HCT116 (cell line): Measurements from ENCODE around the gene CADPS. TPM values are rescaled to one million over a fixed set of nuclear protein-coding genes. Genes with fewer than 3 reads are reported as not detected.

ENCODE experiments used
- ATAC-seq: fragments of 200-7000 bp; cut with Tn5 transposase; 2 replicates; pipeline ENCODE4 v1.9.1; 2020; ENCODE audit warnings: mild to moderate bottlenecking, moderate library complexity
- BruUV-seq: library from RNA; stranded (reverse); fragments of 400-500 nt; replicated peaks from 2 replicates; lab custom pipeline; 2021; lab: Mats Ljungman, UMichigan
- CTCF ChIA-PET: fragments of 300-600 bp; sonication (Branson Sonifier 250); formaldehyde crosslinking; loops from one replicate; lab custom pipeline; 2021; ENCODE audit warnings: antibody characterized with exemption; lab: Charles Lee
- POLR2A ChIA-PET: fragments of 300-600, 350-600 bp; sonication (Branson Sonifier 250); formaldehyde crosslinking; loops from one replicate; lab custom pipeline; 2021; ENCODE audit warnings: antibody characterized with exemption; lab: Charles Lee
- RAD21 ChIA-PET, 2 experiments: fragments of 300-600 bp; sonication (Branson Sonifier 250); formaldehyde crosslinking; loops; one replicate each; lab custom pipeline; 2023; ENCODE audit warnings: low total read pairs in 2 of 2; ENCODE audit not compliant: uncharacterized antibody in 2 of 2, unreplicated experiment in 2 of 2, low non-redundant PET in 1 of 2; lab: Charles Lee
- DNase-seq: peaks from one replicate; pipeline ENCODE4 v3.0.0-alpha.2; 2010; ENCODE audit warnings: low read depth, low spot score
- H2AFZ ChIP-seq: fragments of 200-600 bp; shearing (Covaris generic), sonication (generic); 2 replicates; pipeline ENCODE4 v1.6.1; 2017; ENCODE audit warnings: low read depth, mixed run types, mixed read lengths, antibody characterized with exemption, low read length; ENCODE audit not compliant: poor library complexity, severe bottlenecking
- H3K27ac ChIP-seq: 2 replicates; pipeline ENCODE4 v1.5.1; 2012; ENCODE audit warnings: low read depth, low read length
- H3K27me3 ChIP-seq: fragments of 200-600 bp; sonication (generic); 2 replicates; pipeline ENCODE4 v1.6.1; 2016; ENCODE audit warnings: mixed run types, low read length, mixed read lengths; ENCODE audit not compliant: insufficient read depth
- H3K36me3 ChIP-seq, 2 experiments: fragments of 200-500 bp in 1 of 2; fragments of 200-600 bp in 1 of 2; sonication (Bioruptor generic) in 1 of 2; sonication (generic) in 1 of 2; 2 replicates each; pipeline versions ENCODE4 v1.5.1 to v1.6.1; 2014 to 2016; ENCODE audit warnings: low read length in 2 of 2, inconsistent platforms in 1 of 2, mixed read lengths in 1 of 2, mixed run types in 1 of 2; ENCODE audit not compliant: insufficient read depth in 2 of 2, control insufficient read depth in 1 of 2
- H3K4me1 ChIP-seq, 2 experiments: fragments of 200-600 bp in 1 of 2; sonication (generic) in 1 of 2; 2 replicates each; pipeline versions ENCODE4 v1.5.1 to v1.6.1; 2012 to 2017; ENCODE audit warnings: low read length in 2 of 2, inconsistent platforms in 1 of 2, mild to moderate bottlenecking in 1 of 2, mixed read lengths in 1 of 2, mixed run types in 1 of 2, moderate library complexity in 1 of 2; ENCODE audit not compliant: insufficient read depth in 2 of 2, control insufficient read depth in 1 of 2
- H3K4me2 ChIP-seq: fragments of 200-600 bp; sonication (generic); 2 replicates; pipeline ENCODE4 v1.6.1; 2017; ENCODE audit warnings: mixed run types, low read length, mixed read lengths
- H3K4me3 ChIP-seq, 2 experiments: fragments of 200-600 bp in 1 of 2; sonication (generic) in 1 of 2; replicated peaks in 1 of 2; 2 replicates each; pipeline ENCODE4 v1.5.1; 2011 to 2016; ENCODE audit warnings: low read length in 2 of 2, control low read depth in 1 of 2, low read depth in 1 of 2, mild to moderate bottlenecking in 1 of 2, mixed read lengths in 1 of 2, mixed run types in 1 of 2
- H3K79me2 ChIP-seq: fragments of 200-600 bp; sonication (generic); 2 replicates; pipeline ENCODE4 v1.6.1; 2017; ENCODE audit warnings: mild to moderate bottlenecking, mixed run types, low read length, moderate library complexity, mixed read lengths; ENCODE audit not compliant: insufficient read depth
- H3K9ac ChIP-seq: fragments of 200-600 bp; sonication (generic); 2 replicates; pipeline ENCODE4 v1.6.1; 2016; ENCODE audit warnings: low read length, mixed read lengths
- H3K9me2 ChIP-seq: fragments of 200-600 bp; sonication (generic), shearing (Covaris generic); 2 replicates; pipeline ENCODE4 v1.6.1; 2017; ENCODE audit warnings: mixed run types, mild to moderate bottlenecking, moderate library complexity; ENCODE audit not compliant: insufficient read depth
- H3K9me3 ChIP-seq, 2 experiments: fragments of 200-500 bp in 1 of 2; fragments of 200-600 bp in 1 of 2; sonication (Bioruptor generic) in 1 of 2; sonication (generic) in 1 of 2; 2 replicates each; pipeline ENCODE4 v1.6.1; 2014 to 2017; ENCODE audit warnings: low read length in 2 of 2, mixed read lengths in 2 of 2, inconsistent platforms in 1 of 2, low read depth in 1 of 2, mild to moderate bottlenecking in 1 of 2, mixed run types in 1 of 2, moderate library complexity in 1 of 2; ENCODE audit not compliant: control insufficient read depth in 1 of 2, insufficient read depth in 1 of 2
- H4K20me1 ChIP-seq: fragments of 200-600 bp; sonication (generic), shearing (Covaris generic); 2 replicates; pipeline ENCODE4 v1.6.1; 2017; ENCODE audit warnings: mixed run types, mild to moderate bottlenecking, moderate library complexity; ENCODE audit not compliant: insufficient read depth
- CEBPB ChIP-seq: IDR thresholded peaks from 2 replicates; pipeline ENCODE4 v1.6.1; 2012; ENCODE audit warnings: low read depth
- ELF1 ChIP-seq: IDR thresholded peaks from 2 replicates; pipeline ENCODE4 v1.6.1; 2012; ENCODE audit warnings: low read depth, borderline replicate concordance
- EZH2 ChIP-seq: fragments of 200-600 bp; sonication (generic); IDR thresholded peaks from 2 replicates; pipeline ENCODE4 v1.6.1; 2017; ENCODE audit warnings: antibody characterized with exemption, mixed run types
- POLR2A ChIP-seq: IDR thresholded peaks from 2 replicates; pipeline ENCODE4 v1.7.0; 2011; ENCODE audit warnings: borderline replicate concordance; ENCODE audit not compliant: insufficient read depth, insufficient read length; ENCODE audit errors: extremely low read depth
- RAD21 ChIP-seq: IDR thresholded peaks from 2 replicates; pipeline ENCODE4 v1.6.1; 2012; ENCODE audit warnings: low read depth, mild to moderate bottlenecking
- SRF ChIP-seq: IDR thresholded peaks from 2 replicates; pipeline ENCODE4 v1.6.1; 2012; ENCODE audit warnings: low read depth
- TCF7L2 ChIP-seq: IDR thresholded peaks from 2 replicates; pipeline ENCODE4 v1.7.0; 2011; ENCODE audit warnings: borderline replicate concordance, inconsistent platforms; ENCODE audit not compliant: insufficient read depth, insufficient read length; ENCODE audit errors: extremely low read depth
- intact Hi-C: fragments of 100-400 bp; cut with micrococcal nuclease; formaldehyde crosslinking; loops from 2 replicates; pipeline ENCODE4 v1.10.0; 2022
- total RNA-seq: library from RNA; stranded (reverse); gene quantifications from one replicate; pipeline ENCODE4 v1.2.1, GENCODE V29; 2021; ENCODE audit not compliant: unreplicated experiment
- TF ChIP-seq, protein P1 (sequence below): IDR thresholded peaks from 2 replicates; pipeline ENCODE4 v1.6.1; 2012; ENCODE audit warnings: low read depth

Gene CADPS
- total RNA-seq, 1 experiment from 2014 or later: not detected

DNA sequence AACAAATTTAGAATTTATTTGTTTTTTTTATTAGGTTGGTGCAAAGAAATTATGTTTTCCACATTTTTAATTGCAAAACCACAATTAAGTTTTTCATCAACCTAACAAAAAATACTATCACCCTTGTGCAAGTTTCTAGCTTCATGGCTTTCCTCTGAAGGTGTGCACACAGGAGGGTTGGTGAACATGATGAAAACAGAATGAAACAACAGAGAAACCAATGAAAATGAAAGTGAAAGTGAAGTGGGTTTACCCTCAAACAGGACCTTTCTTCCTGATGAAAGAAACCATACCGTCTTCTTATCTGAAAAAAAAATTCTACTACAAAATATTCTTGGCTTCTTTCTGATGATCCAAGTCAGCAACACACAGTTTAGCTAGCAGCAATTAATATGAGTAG lies 429.9 kb downstream of the CADPS start:
- H4K20me1 ChIP-seq: no peaks in the 10 kb centered on the region
- no peak overlapping the region for H3K9ac ChIP-seq
- H3K9me3 ChIP-seq: no peaks in the 10 kb centered on the region
- H3K4me2 ChIP-seq: peak overlapping the region; percentile 38
- no peaks in the 10 kb centered on the region for H3K4me1 ChIP-seq
- no peak overlapping the region for H2AFZ ChIP-seq
- intact Hi-C loops: no loop called here
- peaks cover 39% of the 10 kb centered on the region for H3K27me3 ChIP-seq
- no peaks in the 10 kb centered on the region for H3K79me2 ChIP-seq
- no peak for DNase-seq
- ATAC-seq: no peak
- H3K4me3 ChIP-seq: peak overlapping the region in 1 of 2 experiments; percentile 1; a peak in 1 of 4 replicates
- RAD21 ChIA-PET: no interaction called here
- POLR2A ChIA-PET: no interaction called here
- TF ChIP-seq TCF7L2: no peak
- no peak for TF ChIP-seq SRF
- TF ChIP-seq EZH2: no peak
- 0 out of 2 replicates have a peak, but pooled peaks have one; percentile 13 for TF ChIP-seq CEBPB
- TF ChIP-seq, all 23 proteins: peak for 1
- CTCF ChIA-PET: no interaction called here
- Histone ChIP-seq H3K36me3 (no peaks in the 10 kb centered on the region), H3K9me2 (no peaks in the 10 kb centered on the region), H3K27ac (no peak overlapping the region)
- no TSS peak for BruUV-seq

- CTCF ChIA-PET: no interaction called here
- ATAC-seq (no peak), DNase-seq (no peak)
- TF ChIP-seq ELF1 (no peak), RAD21 (no peak), POLR2A (no peak), EZH2 (no peak)
- TF ChIP-seq, protein P1, sequence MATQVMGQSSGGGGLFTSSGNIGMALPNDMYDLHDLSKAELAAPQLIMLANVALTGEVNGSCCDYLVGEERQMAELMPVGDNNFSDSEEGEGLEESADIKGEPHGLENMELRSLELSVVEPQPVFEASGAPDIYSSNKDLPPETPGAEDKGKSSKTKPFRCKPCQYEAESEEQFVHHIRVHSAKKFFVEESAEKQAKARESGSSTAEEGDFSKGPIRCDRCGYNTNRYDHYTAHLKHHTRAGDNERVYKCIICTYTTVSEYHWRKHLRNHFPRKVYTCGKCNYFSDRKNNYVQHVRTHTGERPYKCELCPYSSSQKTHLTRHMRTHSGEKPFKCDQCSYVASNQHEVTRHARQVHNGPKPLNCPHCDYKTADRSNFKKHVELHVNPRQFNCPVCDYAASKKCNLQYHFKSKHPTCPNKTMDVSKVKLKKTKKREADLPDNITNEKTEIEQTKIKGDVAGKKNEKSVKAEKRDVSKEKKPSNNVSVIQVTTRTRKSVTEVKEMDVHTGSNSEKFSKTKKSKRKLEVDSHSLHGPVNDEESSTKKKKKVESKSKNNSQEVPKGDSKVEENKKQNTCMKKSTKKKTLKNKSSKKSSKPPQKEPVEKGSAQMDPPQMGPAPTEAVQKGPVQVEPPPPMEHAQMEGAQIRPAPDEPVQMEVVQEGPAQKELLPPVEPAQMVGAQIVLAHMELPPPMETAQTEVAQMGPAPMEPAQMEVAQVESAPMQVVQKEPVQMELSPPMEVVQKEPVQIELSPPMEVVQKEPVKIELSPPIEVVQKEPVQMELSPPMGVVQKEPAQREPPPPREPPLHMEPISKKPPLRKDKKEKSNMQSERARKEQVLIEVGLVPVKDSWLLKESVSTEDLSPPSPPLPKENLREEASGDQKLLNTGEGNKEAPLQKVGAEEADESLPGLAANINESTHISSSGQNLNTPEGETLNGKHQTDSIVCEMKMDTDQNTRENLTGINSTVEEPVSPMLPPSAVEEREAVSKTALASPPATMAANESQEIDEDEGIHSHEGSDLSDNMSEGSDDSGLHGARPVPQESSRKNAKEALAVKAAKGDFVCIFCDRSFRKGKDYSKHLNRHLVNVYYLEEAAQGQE: no peak
- Histone ChIP-seq H3K9me3 (no peaks in the 10 kb centered on the region), H3K4me3 (no peak overlapping the region), H3K9me2 (no peaks in the 10 kb centered on the region), H3K9ac (no peak overlapping the region), H3K4me1 (no peaks in the 10 kb centered on the region), H3K36me3 (no peaks in the 10 kb centered on the region), H3K79me2 (no peaks in the 10 kb centered on the region), H3K27ac (no peak overlapping the region), H3K27me3 (peaks cover 16% of the 10 kb centered on the region), H4K20me1 (no peaks in the 10 kb centered on the region), H2AFZ (no peak overlapping the region), H3K4me2 (no peak overlapping the region)
- intact Hi-C loops: no loop called here
- BruUV-seq: no TSS peak
- RAD21 ChIA-PET: no interaction called here
- POLR2A ChIA-PET: no interaction called here
These were observed 435.2 kb downstream of the CADPS start for GRCh38 chr3:62439978-62440377.
